HepG2 (cell line): Measurements from ENCODE around the gene LRRC3C. TPM values are rescaled to one million over a fixed set of nuclear protein-coding genes. Genes with fewer than 3 reads are reported as not detected.

Experiments
- CHCHD3 ChIP-seq: sonication (generic); formaldehyde crosslinking; IDR thresholded peaks from 2 replicates; pipeline ENCODE4 v1.8.0; 2022; ENCODE audit warnings: mild to moderate bottlenecking, missing genetic modification reagents, moderate library complexity
- NCOA1 ChIP-seq: sonication (generic); formaldehyde crosslinking; IDR thresholded peaks from 2 replicates; pipeline ENCODE4 v1.9.0; 2021; ENCODE audit warnings: missing genetic modification reagents
- NR3C1 ChIP-seq: sonication (generic); formaldehyde crosslinking; IDR thresholded peaks from 2 replicates; pipeline ENCODE4 v1.4.0; 2020; ENCODE audit warnings: missing genetic modification reagents
- ZFP90 ChIP-seq: sonication (generic); formaldehyde crosslinking; IDR thresholded peaks from 2 replicates; pipeline ENCODE4 v1.8.0; 2022; ENCODE audit warnings: missing genetic modification reagents, mild to moderate bottlenecking, inconsistent platforms, borderline replicate concordance
- ZNF207 ChIP-seq: fragments of 450-650 bp; IDR thresholded peaks from 2 replicates; pipeline ENCODE4 v1.6.1; 2016; ENCODE audit warnings: antibody characterized with exemption, borderline replicate concordance
- ZNF550 ChIP-seq: sonication (generic); formaldehyde crosslinking; IDR thresholded peaks from 2 replicates; pipeline ENCODE4 v1.4.0; 2020; ENCODE audit warnings: mild to moderate bottlenecking, missing genetic modification reagents, borderline replicate concordance
- ZNF790 ChIP-seq: sonication (generic); formaldehyde crosslinking; IDR thresholded peaks from 2 replicates; pipeline ENCODE4 v1.8.0; 2022; ENCODE audit warnings: missing genetic modification reagents, mild to moderate bottlenecking, borderline replicate concordance
- polyA plus RNA-seq, 8 experiments: library from polyadenylated mRNA; depleted of rRNA in 3 of 8; stranded (reverse) in 7 of 8; unstranded in 1 of 8; fragments of >200 nt; fragmentation: Illumina TruSeq in 4 of 8; extraction: Trizol in 4 of 8; gene quantifications; 2 replicates each; pipeline versions ENCODE4 v1.2.1 to v1.2.3, GENCODE V29; 2011 to 2016; ENCODE audit warnings: low read depth in 4 of 8, missing spikeins in 1 of 8, mixed read lengths in 1 of 8; ENCODE audit not compliant: insufficient read depth in 1 of 8
- total RNA-seq, 5 experiments: library from RNA; depleted of rRNA; stranded (reverse); fragments of >200 nt; fragmentation: Illumina TruSeq; extraction: Trizol; gene quantifications; 2 replicates each; pipeline ENCODE4 v1.2.3, GENCODE V29; 2016; ENCODE audit warnings: low read depth in 1 of 5
- TF ChIP-seq, protein P1 (sequence below): sonication (generic); formaldehyde crosslinking; IDR thresholded peaks from 2 replicates; pipeline ENCODE4 v1.5.0; 2020; ENCODE audit warnings: mild to moderate bottlenecking, missing genetic modification reagents
- TF ChIP-seq, protein P2 (sequence below): sonication (generic); formaldehyde crosslinking; IDR thresholded peaks from 2 replicates; pipeline ENCODE4 v1.4.0; 2020; ENCODE audit warnings: missing genetic modification reagents, mild to moderate bottlenecking, borderline replicate concordance
- TF ChIP-seq, protein P3 (sequence below): sonication (generic); formaldehyde crosslinking; IDR thresholded peaks from 2 replicates; pipeline ENCODE4 v1.4.0; 2020; ENCODE audit warnings: missing genetic modification reagents, mild to moderate bottlenecking, borderline replicate concordance
- TF ChIP-seq, protein P4 (sequence below): sonication (generic); formaldehyde crosslinking; IDR thresholded peaks from 2 replicates; pipeline ENCODE4 v1.5.0; 2020; ENCODE audit warnings: mild to moderate bottlenecking, missing genetic modification reagents, borderline replicate concordance

Gene LRRC3C
- total and polyA plus RNA-seq, 2 of the 13 experiments (the other 11 are each of a cell fraction or from before 2014, with no cell fraction given): 0.17 TPM; not detected in 1

DNA sequence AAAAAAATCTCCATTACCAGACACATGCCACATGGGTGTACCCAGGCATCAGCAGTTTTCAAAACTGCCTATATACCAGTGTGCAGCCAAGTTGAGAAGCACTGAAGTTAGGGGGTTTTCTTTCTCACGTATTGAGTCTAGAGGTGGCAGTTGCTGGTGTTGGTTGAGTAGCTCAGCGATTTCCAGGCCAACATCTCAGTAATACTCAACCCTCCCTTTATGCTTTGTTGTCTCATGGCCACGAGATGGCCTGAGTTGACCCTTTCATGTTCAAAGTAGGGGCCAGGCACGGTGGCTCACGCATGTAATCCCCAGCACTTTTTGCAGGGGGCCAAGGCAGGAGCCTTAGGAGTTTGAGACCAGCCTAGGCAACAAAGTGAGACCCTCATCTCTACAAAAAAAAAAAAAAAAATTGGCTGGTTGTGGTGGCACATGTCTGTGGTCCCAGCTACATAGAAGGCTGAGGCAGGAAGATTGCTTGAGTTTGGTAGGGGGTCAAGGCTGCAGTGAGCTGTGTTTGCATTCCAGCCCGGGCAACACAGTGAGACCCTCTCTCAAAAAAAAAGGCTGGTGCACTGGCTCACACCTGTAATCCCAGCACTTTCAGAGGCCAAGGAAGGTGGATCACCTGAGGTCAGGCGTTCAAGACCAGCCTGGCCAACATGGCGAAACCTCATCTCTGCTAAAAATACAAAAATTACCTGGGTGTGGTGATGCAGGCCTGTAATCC, 10.8 kb downstream of the LRRC3C start (continued):
- TF ChIP-seq, protein P1, sequence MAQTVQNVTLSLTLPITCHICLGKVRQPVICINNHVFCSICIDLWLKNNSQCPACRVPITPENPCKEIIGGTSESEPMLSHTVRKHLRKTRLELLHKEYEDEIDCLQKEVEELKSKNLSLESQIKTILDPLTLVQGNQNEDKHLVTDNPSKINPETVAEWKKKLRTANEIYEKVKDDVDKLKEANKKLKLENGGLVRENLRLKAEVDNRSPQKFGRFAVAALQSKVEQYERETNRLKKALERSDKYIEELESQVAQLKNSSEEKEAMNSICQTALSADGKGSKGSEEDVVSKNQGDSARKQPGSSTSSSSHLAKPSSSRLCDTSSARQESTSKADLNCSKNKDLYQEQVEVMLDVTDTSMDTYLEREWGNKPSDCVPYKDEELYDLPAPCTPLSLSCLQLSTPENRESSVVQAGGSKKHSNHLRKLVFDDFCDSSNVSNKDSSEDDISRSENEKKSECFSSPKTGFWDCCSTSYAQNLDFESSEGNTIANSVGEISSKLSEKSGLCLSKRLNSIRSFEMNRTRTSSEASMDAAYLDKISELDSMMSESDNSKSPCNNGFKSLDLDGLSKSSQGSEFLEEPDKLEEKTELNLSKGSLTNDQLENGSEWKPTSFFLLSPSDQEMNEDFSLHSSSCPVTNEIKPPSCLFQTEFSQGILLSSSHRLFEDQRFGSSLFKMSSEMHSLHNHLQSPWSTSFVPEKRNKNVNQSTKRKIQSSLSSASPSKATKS (CRISPR knock-in tag): no peak
- TF ChIP-seq ZNF790 (CRISPR knock-in tag) (no peak), ZFP90 (no peak), NR3C1 (CRISPR knock-in tag) (no peak), ZNF550 (CRISPR knock-in tag) (no peak), CHCHD3 (CRISPR knock-in tag) (no peak), ZNF207 (no peak), NCOA1 (no peak)
- TF ChIP-seq, protein P2, sequence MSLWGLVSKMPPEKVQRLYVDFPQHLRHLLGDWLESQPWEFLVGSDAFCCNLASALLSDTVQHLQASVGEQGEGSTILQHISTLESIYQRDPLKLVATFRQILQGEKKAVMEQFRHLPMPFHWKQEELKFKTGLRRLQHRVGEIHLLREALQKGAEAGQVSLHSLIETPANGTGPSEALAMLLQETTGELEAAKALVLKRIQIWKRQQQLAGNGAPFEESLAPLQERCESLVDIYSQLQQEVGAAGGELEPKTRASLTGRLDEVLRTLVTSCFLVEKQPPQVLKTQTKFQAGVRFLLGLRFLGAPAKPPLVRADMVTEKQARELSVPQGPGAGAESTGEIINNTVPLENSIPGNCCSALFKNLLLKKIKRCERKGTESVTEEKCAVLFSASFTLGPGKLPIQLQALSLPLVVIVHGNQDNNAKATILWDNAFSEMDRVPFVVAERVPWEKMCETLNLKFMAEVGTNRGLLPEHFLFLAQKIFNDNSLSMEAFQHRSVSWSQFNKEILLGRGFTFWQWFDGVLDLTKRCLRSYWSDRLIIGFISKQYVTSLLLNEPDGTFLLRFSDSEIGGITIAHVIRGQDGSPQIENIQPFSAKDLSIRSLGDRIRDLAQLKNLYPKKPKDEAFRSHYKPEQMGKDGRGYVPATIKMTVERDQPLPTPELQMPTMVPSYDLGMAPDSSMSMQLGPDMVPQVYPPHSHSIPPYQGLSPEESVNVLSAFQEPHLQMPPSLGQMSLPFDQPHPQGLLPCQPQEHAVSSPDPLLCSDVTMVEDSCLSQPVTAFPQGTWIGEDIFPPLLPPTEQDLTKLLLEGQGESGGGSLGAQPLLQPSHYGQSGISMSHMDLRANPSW (CRISPR knock-in tag): no peak
- TF ChIP-seq, protein P3, sequence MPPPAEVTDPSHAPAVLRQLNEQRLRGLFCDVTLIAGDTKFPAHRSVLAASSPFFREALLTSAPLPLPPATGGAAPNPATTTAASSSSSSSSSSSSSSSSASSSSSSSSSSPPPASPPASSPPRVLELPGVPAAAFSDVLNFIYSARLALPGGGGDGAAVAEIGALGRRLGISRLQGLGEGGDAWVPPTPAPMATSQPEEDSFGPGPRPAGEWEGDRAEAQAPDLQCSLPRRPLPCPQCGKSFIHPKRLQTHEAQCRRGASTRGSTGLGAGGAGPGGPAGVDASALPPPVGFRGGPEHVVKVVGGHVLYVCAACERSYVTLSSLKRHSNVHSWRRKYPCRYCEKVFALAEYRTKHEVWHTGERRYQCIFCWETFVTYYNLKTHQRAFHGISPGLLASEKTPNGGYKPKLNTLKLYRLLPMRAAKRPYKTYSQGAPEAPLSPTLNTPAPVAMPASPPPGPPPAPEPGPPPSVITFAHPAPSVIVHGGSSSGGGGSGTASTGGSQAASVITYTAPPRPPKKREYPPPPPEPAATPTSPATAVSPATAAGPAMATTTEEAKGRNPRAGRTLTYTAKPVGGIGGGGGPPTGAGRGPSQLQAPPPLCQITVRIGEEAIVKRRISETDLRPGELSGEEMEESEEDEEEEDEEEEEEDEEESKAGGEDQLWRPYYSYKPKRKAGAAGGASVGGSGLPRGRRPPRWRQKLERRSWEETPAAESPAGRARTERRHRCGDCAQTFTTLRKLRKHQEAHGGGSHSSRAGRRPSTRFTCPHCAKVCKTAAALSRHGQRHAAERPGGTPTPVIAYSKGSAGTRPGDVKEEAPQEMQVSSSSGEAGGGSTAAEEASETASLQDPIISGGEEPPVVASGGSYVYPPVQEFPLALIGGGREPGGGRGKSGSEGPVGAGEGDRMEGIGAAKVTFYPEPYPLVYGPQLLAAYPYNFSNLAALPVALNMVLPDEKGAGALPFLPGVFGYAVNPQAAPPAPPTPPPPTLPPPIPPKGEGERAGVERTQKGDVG (CRISPR knock-in tag): no peak
- TF ChIP-seq, protein P4, sequence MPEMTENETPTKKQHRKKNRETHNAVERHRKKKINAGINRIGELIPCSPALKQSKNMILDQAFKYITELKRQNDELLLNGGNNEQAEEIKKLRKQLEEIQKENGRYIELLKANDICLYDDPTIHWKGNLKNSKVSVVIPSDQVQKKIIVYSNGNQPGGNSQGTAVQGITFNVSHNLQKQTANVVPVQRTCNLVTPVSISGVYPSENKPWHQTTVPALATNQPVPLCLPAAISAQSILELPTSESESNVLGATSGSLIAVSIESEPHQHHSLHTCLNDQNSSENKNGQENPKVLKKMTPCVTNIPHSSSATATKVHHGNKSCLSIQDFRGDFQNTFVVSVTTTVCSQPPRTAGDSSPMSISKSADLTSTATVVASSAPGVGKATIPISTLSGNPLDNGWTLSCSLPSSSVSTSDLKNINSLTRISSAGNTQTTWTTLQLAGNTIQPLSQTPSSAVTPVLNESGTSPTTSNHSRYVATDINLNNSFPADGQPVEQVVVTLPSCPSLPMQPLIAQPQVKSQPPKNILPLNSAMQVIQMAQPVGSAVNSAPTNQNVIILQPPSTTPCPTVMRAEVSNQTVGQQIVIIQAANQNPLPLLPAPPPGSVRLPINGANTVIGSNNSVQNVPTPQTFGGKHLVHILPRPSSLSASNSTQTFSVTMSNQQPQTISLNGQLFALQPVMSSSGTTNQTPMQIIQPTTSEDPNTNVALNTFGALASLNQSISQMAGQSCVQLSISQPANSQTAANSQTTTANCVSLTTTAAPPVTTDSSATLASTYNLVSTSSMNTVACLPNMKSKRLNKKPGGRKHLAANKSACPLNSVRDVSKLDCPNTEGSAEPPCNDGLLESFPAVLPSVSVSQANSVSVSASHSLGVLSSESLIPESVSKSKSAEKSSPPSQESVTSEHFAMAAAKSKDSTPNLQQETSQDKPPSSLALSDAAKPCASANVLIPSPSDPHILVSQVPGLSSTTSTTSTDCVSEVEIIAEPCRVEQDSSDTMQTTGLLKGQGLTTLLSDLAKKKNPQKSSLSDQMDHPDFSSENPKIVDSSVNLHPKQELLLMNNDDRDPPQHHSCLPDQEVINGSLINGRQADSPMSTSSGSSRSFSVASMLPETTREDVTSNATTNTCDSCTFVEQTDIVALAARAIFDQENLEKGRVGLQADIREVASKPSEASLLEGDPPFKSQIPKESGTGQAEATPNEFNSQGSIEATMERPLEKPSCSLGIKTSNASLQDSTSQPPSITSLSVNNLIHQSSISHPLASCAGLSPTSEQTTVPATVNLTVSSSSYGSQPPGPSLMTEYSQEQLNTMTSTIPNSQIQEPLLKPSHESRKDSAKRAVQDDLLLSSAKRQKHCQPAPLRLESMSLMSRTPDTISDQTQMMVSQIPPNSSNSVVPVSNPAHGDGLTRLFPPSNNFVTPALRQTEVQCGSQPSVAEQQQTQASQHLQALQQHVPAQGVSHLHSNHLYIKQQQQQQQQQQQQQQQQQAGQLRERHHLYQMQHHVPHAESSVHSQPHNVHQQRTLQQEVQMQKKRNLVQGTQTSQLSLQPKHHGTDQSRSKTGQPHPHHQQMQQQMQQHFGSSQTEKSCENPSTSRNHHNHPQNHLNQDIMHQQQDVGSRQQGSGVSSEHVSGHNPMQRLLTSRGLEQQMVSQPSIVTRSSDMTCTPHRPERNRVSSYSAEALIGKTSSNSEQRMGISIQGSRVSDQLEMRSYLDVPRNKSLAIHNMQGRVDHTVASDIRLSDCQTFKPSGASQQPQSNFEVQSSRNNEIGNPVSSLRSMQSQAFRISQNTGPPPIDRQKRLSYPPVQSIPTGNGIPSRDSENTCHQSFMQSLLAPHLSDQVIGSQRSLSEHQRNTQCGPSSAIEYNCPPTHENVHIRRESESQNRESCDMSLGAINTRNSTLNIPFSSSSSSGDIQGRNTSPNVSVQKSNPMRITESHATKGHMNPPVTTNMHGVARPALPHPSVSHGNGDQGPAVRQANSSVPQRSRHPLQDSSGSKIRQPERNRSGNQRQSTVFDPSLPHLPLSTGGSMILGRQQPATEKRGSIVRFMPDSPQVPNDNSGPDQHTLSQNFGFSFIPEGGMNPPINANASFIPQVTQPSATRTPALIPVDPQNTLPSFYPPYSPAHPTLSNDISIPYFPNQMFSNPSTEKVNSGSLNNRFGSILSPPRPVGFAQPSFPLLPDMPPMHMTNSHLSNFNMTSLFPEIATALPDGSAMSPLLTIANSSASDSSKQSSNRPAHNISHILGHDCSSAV (CRISPR knock-in tag): no peak
